Activated CD8-positive, alpha-beta T cell treated with anti-CD3 and anti-CD28 coated beads, Interleukin-2, amount 10 ng/mL, durations not matched to agents 7 days and 5 days (primary cell): ENCODE data around the gene PCSK5. TPM values are rescaled to one million over a fixed set of nuclear protein-coding genes. Genes with fewer than 3 reads are reported as not detected.

ENCODE experiments used
- ATAC-seq: fragments of 150-1000 bp; cut with Tn5 transposase; one replicate; pipeline ENCODE4 v1.10.0; 2021; ENCODE audit warnings: moderate library complexity
- CTCF ChIA-PET: fragments of 350-600 bp; sonication (Branson Sonifier 250); formaldehyde crosslinking; loops from one replicate; lab custom pipeline; 2021; ENCODE audit warnings: antibody characterized with exemption; lab: Charles Lee
- POLR2A ChIA-PET: fragments of 350-600 bp; sonication (Branson Sonifier 250); formaldehyde crosslinking; loops from one replicate; lab custom pipeline; 2021; ENCODE audit warnings: antibody characterized with exemption; lab: Charles Lee
- DNase-seq: peaks from one replicate; pipeline ENCODE4 v3.0.0-alpha.2; 2020
- H3K27ac Mint-ChIP-seq: one replicate; pipeline ENCODE4 v1.8.0; 2021; ENCODE audit warnings: mild to moderate bottlenecking, mixed read lengths
- H3K27me3 Mint-ChIP-seq: one replicate; pipeline ENCODE4 v1.8.0; 2021; ENCODE audit warnings: low read depth, mixed read lengths
- H3K36me3 Mint-ChIP-seq: one replicate; pipeline ENCODE4 v1.8.0; 2021; ENCODE audit warnings: low read depth, mixed read lengths
- H3K4me1 Mint-ChIP-seq: one replicate; pipeline ENCODE4 v1.8.0; 2021; ENCODE audit warnings: low read depth, mixed read lengths
- H3K4me3 Mint-ChIP-seq: one replicate; pipeline ENCODE4 v1.8.0; 2021; ENCODE audit warnings: mild to moderate bottlenecking, mixed read lengths
- H3K9me3 Mint-ChIP-seq: one replicate; pipeline ENCODE4 v1.8.0; 2022; ENCODE audit warnings: mixed read lengths; ENCODE audit not compliant: insufficient read depth
- total RNA-seq, 2 experiments: library from RNA; stranded (reverse); gene quantifications; one replicate each; pipeline ENCODE4 v1.2.3, GENCODE V29; 2021

PCSK5 gene
- total RNA-seq, 2 experiments from 2014 or later, result 3.5 to 3.7 TPM

DNA sequence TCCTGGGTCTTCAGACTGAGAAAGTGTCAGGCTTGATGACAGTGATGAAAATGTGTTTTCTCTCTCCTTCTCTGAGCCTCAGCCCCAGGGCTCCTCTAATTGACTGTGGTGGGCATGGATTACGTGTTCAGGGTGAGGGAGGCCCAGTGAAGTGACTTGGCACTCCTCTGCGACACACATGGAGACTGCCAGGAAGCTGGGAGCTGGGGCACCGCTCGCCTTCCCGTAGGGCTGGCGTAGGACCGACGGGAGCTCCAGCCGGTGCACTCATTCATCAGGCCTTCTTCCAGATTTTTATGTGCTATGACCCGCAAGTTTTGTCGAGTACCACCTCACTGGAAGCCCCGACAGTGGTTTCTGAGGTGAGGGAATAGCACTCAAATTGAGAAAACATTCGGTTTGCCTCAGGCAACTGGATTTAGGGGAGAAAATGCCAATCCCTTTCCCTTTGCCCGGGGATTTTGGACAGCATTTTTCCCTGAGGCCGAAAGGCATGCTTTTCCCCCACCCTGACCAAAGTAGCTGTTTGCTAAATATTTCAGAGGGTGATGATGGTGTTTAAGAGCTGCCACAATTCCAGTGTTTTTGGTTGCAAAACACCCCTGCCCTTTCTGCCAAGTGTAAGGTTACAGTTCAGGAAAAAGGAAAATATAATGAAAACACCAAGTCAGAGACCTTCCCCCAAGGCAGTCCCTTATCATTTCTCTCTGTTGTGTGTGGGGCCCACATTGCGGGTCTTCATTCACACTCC is 83.7 kb downstream of the PCSK5 start:
- H3K27ac Mint-ChIP-seq, result no peak overlapping the region
- DNase-seq, result no peak
- peaks cover 2% of the 10 kb centered on the region for H3K4me1 Mint-ChIP-seq
- H3K9me3 Mint-ChIP-seq, result no peaks in the 10 kb centered on the region
- no peaks in the 10 kb centered on the region for H3K27me3 Mint-ChIP-seq
- ChIA-PET POLR2A (no interaction called here), CTCF (no interaction called here)
- peaks cover 1% of the 10 kb centered on the region for H3K36me3 Mint-ChIP-seq
- H3K4me3 Mint-ChIP-seq, result no peak overlapping the region
- no peak for ATAC-seq

DNA sequence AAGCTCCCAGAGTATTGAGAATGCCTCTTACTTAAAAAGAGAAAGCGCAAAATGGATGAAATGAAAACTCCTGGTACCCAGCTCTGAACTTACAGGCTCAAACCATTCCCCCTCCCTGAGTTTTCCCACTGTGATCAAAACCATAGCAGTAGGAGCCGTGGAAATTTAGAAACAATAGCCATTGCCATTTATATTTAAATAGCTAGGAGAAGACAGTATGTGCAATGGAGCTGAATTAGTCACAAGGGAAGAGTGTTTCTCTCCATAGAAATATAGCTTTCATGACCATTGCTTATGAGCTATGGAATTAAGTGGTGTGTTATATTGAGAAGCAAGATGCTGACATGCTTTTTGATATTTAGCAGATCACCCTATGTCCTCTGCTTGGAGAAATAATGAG is 84.6 kb downstream of the PCSK5 start:
- H3K27ac Mint-ChIP-seq, result no peak overlapping the region
- CTCF ChIA-PET, result no interaction called here

DNA sequence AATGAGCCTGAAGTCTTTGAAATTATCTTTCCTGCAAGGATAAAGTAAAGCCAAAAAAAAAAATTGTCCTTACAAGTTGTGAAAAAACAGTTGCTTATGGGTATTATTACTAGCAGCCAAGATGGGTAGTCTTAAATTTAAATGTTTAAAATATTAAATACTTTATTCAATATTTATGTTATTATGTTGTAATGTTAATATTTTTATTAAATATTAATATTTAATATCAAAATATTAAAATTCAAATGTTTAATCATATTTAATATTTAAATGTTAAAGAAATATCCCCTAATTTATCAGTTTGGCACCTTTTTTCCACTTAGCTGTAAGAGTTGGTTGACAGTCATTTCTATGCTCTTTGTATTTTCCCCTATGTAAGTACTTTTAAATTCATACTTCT is 86.1 kb downstream of the PCSK5 start:
- ChIA-PET POLR2A (no interaction called here), CTCF (no interaction called here)
- Mint-ChIP-seq H3K4me1 (peaks cover 2% of the 10 kb centered on the region), H3K4me3 (no peak overlapping the region), H3K9me3 (no peaks in the 10 kb centered on the region), H3K36me3 (no peaks in the 10 kb centered on the region), H3K27ac (no peak overlapping the region), H3K27me3 (no peaks in the 10 kb centered on the region)
- ATAC-seq (no peak), DNase-seq (no peak)

More for the DNA sequence above, 84.6 kb downstream of the PCSK5 start:
- H3K4me3 Mint-ChIP-seq, result no peak overlapping the region
- no peaks in the 10 kb centered on the region for H3K27me3 Mint-ChIP-seq
- no peak for ATAC-seq
- POLR2A ChIA-PET, result no interaction called here
- H3K9me3 Mint-ChIP-seq, result no peaks in the 10 kb centered on the region
- H3K36me3 Mint-ChIP-seq, result peaks cover 1% of the 10 kb centered on the region
- DNase-seq, result no peak
- H3K4me1 Mint-ChIP-seq, result peaks cover 2% of the 10 kb centered on the region

DNA sequence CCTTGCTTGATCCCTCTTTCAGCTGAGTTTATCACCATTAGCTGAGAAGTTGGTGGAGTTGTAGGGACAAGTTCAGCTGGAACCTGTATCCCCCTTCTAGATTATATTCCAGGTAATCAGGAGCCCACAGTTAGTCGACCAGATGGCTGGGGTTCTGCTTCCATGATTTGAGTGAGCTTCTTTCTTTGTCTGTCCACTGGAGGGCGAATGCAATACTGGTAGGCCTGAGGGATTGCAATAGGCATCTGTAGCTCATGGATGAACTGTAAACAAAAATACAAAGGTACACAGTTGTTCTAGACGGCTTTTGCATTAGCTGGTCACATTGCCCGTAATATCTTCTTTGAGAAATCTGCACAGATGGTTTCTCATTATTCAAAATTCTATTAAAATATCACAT is 88.9 kb downstream of the PCSK5 start:
- no peak for ATAC-seq
- CTCF ChIA-PET, result interaction anchor here (1.1 to 1.5 kb wide), 4 partner anchors 8 to 95 kb away, joined by 3 read pairs; no protein-coding TSS in a partner anchor
- POLR2A ChIA-PET, result no interaction called here

DNA sequence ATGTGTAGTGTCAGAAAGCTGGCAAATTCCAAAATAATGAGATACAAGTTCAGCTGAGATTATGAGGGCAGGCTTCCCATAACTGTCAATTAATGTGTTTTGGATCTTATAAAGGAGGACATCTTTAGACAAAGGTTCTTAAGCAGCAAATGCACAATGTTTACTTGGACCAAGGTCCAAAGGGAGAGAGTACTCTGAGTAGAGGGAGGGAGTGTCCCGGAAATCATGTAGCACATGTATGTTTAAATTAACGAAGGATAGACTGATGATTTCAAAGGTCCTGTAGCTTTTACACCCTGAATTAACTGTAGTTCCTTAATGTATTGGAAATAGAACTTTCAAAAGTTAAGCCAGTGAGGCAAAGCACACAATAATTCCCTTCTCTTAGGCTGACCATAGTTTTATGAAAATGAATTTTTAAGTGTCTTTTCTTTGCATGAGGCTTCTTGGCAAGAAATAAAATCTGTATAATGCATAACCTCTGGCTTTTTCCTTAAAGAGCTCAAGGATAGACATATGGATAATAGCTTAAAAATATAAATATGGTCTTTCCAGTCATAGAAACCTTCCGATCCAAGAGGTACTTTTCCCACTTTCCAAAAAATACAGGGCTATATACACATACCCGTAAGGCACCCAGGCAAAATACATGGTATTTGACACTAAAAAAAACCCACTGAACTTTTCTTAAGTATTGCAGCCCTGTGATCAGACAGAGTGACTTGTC is 93.0 kb downstream of the PCSK5 start:
- no peaks in the 10 kb centered on the region for H3K4me1 Mint-ChIP-seq

More for the DNA sequence above, 88.9 kb downstream of the PCSK5 start:
- H3K4me1 Mint-ChIP-seq, result peaks cover 2% of the 10 kb centered on the region
- no peaks in the 10 kb centered on the region for H3K36me3 Mint-ChIP-seq
- no peaks in the 10 kb centered on the region for H3K9me3 Mint-ChIP-seq
- no peaks in the 10 kb centered on the region for H3K27me3 Mint-ChIP-seq
- no peak for DNase-seq
- no peak overlapping the region for H3K4me3 Mint-ChIP-seq
- no peak overlapping the region for H3K27ac Mint-ChIP-seq

DNA sequence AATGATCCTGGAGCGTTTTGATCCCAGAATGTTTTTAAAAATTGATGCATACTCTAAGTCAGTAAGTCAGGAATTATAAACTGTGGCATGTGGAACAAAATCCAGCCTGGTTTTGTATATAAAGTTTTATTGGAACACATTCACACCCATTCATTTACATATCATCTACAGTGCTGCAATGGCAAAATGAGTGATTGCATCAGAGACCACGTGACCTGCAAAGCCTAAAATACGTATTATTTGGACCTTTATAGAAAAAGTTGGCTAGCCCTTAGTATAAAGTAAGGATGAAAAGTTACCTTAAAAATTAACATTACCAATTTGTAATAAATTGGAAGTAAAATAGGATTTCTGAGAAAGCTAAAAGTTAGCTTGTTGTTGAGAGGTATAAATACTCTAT is 95.0 kb downstream of the PCSK5 start:
- H3K9me3 Mint-ChIP-seq, result no peaks in the 10 kb centered on the region
- H3K4me1 Mint-ChIP-seq, result no peaks in the 10 kb centered on the region
- no peak for DNase-seq
- CTCF ChIA-PET, result no interaction called here
- POLR2A ChIA-PET, result no interaction called here
- H3K4me3 Mint-ChIP-seq, result no peak overlapping the region
- H3K27me3 Mint-ChIP-seq, result no peaks in the 10 kb centered on the region
- peaks cover 8% of the 10 kb centered on the region for H3K36me3 Mint-ChIP-seq
- no peak for ATAC-seq
- no peak overlapping the region for H3K27ac Mint-ChIP-seq

More for the DNA sequence above, 93.0 kb downstream of the PCSK5 start:
- no peak for ATAC-seq
- Mint-ChIP-seq H3K4me3 (no peak overlapping the region), H3K9me3 (no peaks in the 10 kb centered on the region), H3K27me3 (no peaks in the 10 kb centered on the region), H3K27ac (no peak overlapping the region), H3K36me3 (peaks cover 8% of the 10 kb centered on the region)
- ChIA-PET POLR2A (interaction anchor here (0.6 to 0.8 kb wide), 2 partner anchors 92 to 320 kb away, joined by 3 read pairs; no protein-coding TSS in a partner anchor), CTCF (no interaction called here)
- no peak for DNase-seq

DNA sequence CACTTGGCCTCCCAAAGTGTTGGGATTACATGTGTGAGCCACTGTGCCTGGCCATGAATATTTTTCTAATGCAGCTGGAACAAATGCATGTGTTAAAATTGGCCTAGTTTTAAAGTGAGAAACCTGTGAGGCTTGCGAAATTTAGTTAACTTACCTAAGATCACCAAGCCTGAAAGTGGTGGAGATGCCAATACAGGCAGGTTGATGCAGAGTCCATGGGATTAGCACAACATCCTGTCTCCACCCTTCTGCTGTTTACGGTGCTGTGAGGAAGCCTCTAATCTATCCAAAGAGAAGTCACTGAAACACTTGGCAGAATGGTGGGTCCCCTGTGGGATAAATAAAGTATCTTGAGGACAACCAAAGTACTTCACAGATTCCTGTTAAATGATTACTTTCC is 98.2 kb downstream of the PCSK5 start:
- Mint-ChIP-seq H3K4me3 (no peak overlapping the region), H3K27ac (no peak overlapping the region), H3K9me3 (no peaks in the 10 kb centered on the region), H3K36me3 (peaks cover 8% of the 10 kb centered on the region), H3K27me3 (no peaks in the 10 kb centered on the region), H3K4me1 (no peaks in the 10 kb centered on the region)
- ChIA-PET POLR2A (no interaction called here), CTCF (interaction anchor here (1.0 kb wide), 1 partner anchor 87 kb away, joined by 3 read pairs; no protein-coding TSS in a partner anchor)
- no peak for ATAC-seq
- no peak for DNase-seq

DNA sequence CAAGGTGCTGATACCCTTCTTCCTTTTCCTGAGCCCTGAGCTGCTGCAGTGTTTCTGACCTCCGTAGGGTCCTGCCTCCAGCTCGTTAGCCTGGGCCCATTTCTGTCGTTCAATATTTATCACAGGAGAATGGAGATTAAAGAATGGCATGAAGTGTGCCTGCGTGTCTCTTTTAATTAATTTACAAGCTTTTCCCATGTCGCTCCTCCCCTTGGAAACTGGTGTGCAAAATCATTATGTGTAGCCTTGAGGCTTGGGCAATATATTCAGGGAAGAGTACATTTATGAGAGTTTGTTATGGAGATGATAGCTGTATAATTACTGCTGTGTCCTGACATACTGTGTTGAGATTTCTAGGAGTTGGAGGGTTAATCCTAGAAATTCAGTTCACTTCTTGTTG is 99.7 kb downstream of the PCSK5 start:
- H3K9me3 Mint-ChIP-seq, result no peaks in the 10 kb centered on the region
- no peak overlapping the region for H3K27ac Mint-ChIP-seq
- peaks cover 8% of the 10 kb centered on the region for H3K36me3 Mint-ChIP-seq
- no peaks in the 10 kb centered on the region for H3K27me3 Mint-ChIP-seq
- H3K4me1 Mint-ChIP-seq, result no peaks in the 10 kb centered on the region
- DNase-seq (no peak), ATAC-seq (no peak)
- CTCF ChIA-PET, result no interaction called here
- POLR2A ChIA-PET, result no interaction called here
- no peak overlapping the region for H3K4me3 Mint-ChIP-seq

DNA sequence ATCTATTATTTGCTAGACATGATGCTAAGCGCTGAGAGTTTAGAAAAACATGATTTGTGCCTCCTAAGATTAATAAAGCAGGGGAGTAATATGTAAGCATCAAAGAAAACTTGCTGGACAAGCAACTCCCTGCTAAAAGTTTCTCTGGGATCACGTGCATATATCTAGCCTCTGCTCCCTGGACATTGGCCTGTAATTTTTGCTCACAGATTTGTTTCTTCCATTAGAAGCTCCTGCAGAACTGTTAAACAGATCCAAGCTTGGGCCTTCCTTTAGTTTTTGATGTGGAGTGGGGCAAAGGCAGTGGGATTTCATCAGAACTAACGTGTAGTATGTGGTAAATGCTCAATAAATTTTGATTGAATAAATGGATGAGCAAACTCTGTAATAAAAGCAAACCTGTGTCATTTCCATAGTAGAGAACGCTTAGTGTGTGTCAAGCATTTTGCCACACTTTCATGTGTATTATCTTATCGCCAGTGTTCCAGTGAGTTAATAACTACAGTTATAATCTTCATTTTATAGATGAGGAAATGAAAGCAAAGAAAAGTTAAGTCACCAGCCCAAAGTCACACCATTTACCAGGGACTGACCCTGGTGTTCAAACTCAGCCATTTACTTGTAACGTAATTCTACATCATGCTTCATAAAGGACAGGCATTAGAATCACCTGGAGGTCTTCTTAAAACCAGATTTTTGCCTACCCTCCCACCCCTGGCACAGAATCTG is 100.3 kb downstream of the PCSK5 start:
- CTCF ChIA-PET, result no interaction called here

DNA sequence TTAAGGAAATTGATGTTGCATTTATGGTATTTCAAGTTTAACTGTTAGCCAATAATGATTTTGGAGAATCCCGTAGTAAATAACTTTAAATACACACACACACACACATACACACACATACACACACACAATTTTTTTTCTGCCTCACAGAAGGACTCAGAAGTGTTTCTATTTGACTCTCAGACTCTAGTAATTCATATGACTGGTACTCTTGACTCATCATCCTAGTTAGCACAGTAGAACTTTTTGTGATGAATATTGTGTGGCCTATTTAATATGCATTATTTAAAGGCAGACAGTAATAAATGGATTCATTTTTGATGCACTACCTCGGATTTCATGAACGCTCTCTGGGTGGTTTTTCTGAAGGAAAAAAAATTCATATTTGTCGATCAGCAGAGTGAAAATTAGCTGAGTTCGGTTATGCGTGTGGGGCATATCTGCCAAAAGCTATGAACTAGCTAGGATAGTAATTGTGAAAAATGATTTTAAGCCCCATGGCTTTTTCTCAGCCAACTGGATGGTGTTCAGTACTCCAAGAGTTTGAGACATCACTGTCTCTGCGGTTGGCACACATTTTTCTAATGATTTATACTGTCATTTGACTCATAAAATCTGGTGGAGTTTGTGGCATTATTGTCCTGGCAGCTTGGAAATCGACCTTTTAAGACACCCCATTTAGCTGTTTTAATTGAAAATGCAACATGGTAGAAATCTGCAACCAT is 102.2 kb downstream of the PCSK5 start:
- Mint-ChIP-seq H3K4me1 (no peaks in the 10 kb centered on the region), H3K9me3 (no peaks in the 10 kb centered on the region), H3K27ac (no peak overlapping the region), H3K36me3 (no peaks in the 10 kb centered on the region), H3K27me3 (no peaks in the 10 kb centered on the region), H3K4me3 (no peak overlapping the region)
- ChIA-PET POLR2A (no interaction called here), CTCF (interaction anchor here (1.2 kb wide), 1 partner anchor 13 kb away, joined by 3 read pairs; no protein-coding TSS in a partner anchor)
- ATAC-seq (no peak), DNase-seq (no peak)

More for the DNA sequence above, 100.3 kb downstream of the PCSK5 start:
- H3K4me1 Mint-ChIP-seq, result no peaks in the 10 kb centered on the region
- H3K27me3 Mint-ChIP-seq, result no peaks in the 10 kb centered on the region
- no peak for ATAC-seq
- H3K4me3 Mint-ChIP-seq, result no peak overlapping the region
- POLR2A ChIA-PET, result no interaction called here
- peaks cover 8% of the 10 kb centered on the region for H3K36me3 Mint-ChIP-seq
- DNase-seq, result no peak
- H3K27ac Mint-ChIP-seq, result no peak overlapping the region
- H3K9me3 Mint-ChIP-seq, result no peaks in the 10 kb centered on the region

DNA sequence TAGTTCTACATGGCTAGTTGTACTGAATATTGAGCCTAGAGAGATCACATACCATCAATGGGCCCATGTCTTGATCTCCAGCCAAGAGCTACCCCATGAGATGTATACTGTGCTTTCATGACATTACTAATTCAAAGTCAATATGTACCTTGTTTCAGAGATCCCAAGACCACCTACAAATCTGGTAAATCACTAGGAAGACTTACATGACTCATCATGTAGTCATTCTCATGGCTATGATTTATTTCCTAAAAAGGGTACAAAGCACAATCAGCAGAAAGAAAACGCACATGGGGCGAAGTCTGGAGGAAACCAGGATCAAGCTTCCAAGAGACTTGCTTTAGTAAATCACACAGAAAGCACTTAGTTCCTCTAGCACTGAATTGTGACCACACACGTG is 103.0 kb downstream of the PCSK5 start:
- H3K36me3 Mint-ChIP-seq, result no peaks in the 10 kb centered on the region
- ChIA-PET CTCF (no interaction called here), POLR2A (no interaction called here)
- ATAC-seq (no peak), DNase-seq (no peak)
- H3K27ac Mint-ChIP-seq, result no peak overlapping the region
- no peaks in the 10 kb centered on the region for H3K4me1 Mint-ChIP-seq
- H3K4me3 Mint-ChIP-seq, result no peak overlapping the region
- no peaks in the 10 kb centered on the region for H3K9me3 Mint-ChIP-seq
- no peaks in the 10 kb centered on the region for H3K27me3 Mint-ChIP-seq
